HEK293 (cell line): ENCODE results near the gene MAIP1.

Experiments used
- CTCF ChIA-PET: fragments of 350-600 bp; formaldehyde crosslinking; extraction: SDS; loops from one replicate; lab custom pipeline; 2021; ENCODE audit warnings: antibody characterized with exemption; lab: Yijun Ruan, JAX
- POLR2A ChIA-PET: fragments of 300-600 bp; formaldehyde crosslinking; extraction: SDS; loops from one replicate; lab custom pipeline; 2020; ENCODE audit warnings: antibody characterized with exemption, inconsistent platforms; lab: Yijun Ruan, JAX
- H3K27ac ChIP-seq: fragments of 200-500 bp; sonication (Bioruptor generic); 2 replicates; pipeline ENCODE4 v1.5.1; 2014; ENCODE audit warnings: low read depth, low read length, control low read depth, inconsistent platforms; ENCODE audit errors: extremely low read depth
- H3K36me3 ChIP-seq, 2 experiments: fragments of 200-500 bp in 1 of 2; sonication (Bioruptor generic) in 1 of 2; 1 replicate in 1 of 2; 2 replicates in 1 of 2; pipeline ENCODE4 v1.5.1; 2014 to 2017; ENCODE audit warnings: inconsistent platforms in 2 of 2, low read length in 2 of 2; ENCODE audit not compliant: control insufficient read depth in 2 of 2, insufficient read depth in 1 of 2
- H3K4me1 ChIP-seq: fragments of 200-500 bp; sonication (Bioruptor generic); 2 replicates; pipeline ENCODE4 v1.5.1; 2014; ENCODE audit warnings: mild to moderate bottlenecking, low read length, inconsistent platforms; ENCODE audit not compliant: control insufficient read depth, insufficient read depth
- H3K4me3 ChIP-seq: 2 replicates; pipeline ENCODE4 v1.5.1; 2011; ENCODE audit warnings: low read depth, mild to moderate bottlenecking, control low read depth, low read length, moderate library complexity
- H3K9me3 ChIP-seq: fragments of 200-500 bp; sonication (Bioruptor generic); 2 replicates; pipeline ENCODE4 v1.5.1; 2014; ENCODE audit warnings: low read depth, low read length, inconsistent platforms; ENCODE audit not compliant: control insufficient read depth, insufficient read depth
- ELK4 ChIP-seq: IDR thresholded peaks from 2 replicates; pipeline ENCODE4 v1.6.1; 2011; ENCODE audit warnings: mild to moderate bottlenecking, low read depth, low read length, borderline replicate concordance
- HOXD13 ChIP-seq: sonication (generic); formaldehyde crosslinking; IDR thresholded peaks from 2 replicates; pipeline ENCODE4 v1.8.0; 2022; ENCODE audit warnings: missing genetic modification reagents, borderline replicate concordance
- KLF16 ChIP-seq: fragments of 450-650 bp; formaldehyde crosslinking; IDR thresholded peaks from 2 replicates; pipeline ENCODE4 v1.5.1; 2017; ENCODE audit warnings: missing biosample characterization, missing genetic modification characterization
- OSR2 ChIP-seq: fragments of 450-650 bp; formaldehyde crosslinking; IDR thresholded peaks from 2 replicates; pipeline ENCODE4 v1.5.1; 2016; ENCODE audit warnings: missing biosample characterization, missing genetic modification characterization
- RBAK ChIP-seq: fragments of 450-650 bp; formaldehyde crosslinking; IDR thresholded peaks from 2 replicates; pipeline ENCODE4 v1.5.1; 2016; ENCODE audit warnings: missing biosample characterization, missing genetic modification characterization
- SCRT1 ChIP-seq: fragments of 450-650 bp; formaldehyde crosslinking; IDR thresholded peaks from 2 replicates; pipeline ENCODE4 v1.5.1; 2016; ENCODE audit warnings: missing biosample characterization, missing genetic modification characterization, borderline replicate concordance
- SCRT2 ChIP-seq: fragments of 450-650 bp; formaldehyde crosslinking; IDR thresholded peaks from 2 replicates; pipeline ENCODE4 v1.5.1; 2016; ENCODE audit warnings: missing biosample characterization, missing genetic modification characterization
- SETDB1 ChIP-seq: IDR thresholded peaks from one replicate; pipeline ENCODE4 v1.6.1; 2017; ENCODE audit warnings: mild to moderate bottlenecking, low read length, moderate library complexity, mixed read lengths; ENCODE audit not compliant: insufficient read length
- TRIM28 ChIP-seq: IDR thresholded peaks from 2 replicates; pipeline ENCODE4 v1.6.1; 2011; ENCODE audit warnings: low read length, control low read depth, borderline replicate concordance
- WT1 ChIP-seq: fragments of 450-650 bp; formaldehyde crosslinking; IDR thresholded peaks from 2 replicates; pipeline ENCODE4 v1.5.1; 2016; ENCODE audit warnings: missing biosample characterization, missing genetic modification characterization
- ZBTB21 ChIP-seq: fragments of 450-650 bp; formaldehyde crosslinking; IDR thresholded peaks from 2 replicates; pipeline ENCODE4 v1.5.1; 2017; ENCODE audit warnings: missing biosample characterization, missing genetic modification characterization
- ZNF169 ChIP-seq: fragments of 450-650 bp; formaldehyde crosslinking; IDR thresholded peaks from 2 replicates; pipeline ENCODE4 v1.5.1; 2016; ENCODE audit warnings: missing biosample characterization, missing genetic modification characterization
- ZNF2 ChIP-seq: fragments of 450-650 bp; formaldehyde crosslinking; IDR thresholded peaks from 2 replicates; pipeline ENCODE4 v1.5.1; 2016; ENCODE audit warnings: missing biosample characterization, missing genetic modification characterization
- ZNF26 ChIP-seq: fragments of 450-650 bp; formaldehyde crosslinking; IDR thresholded peaks from 2 replicates; pipeline ENCODE4 v1.5.1; 2016; ENCODE audit warnings: missing biosample characterization, missing genetic modification characterization
- ZNF335 ChIP-seq: fragments of 450-650 bp; formaldehyde crosslinking; conservative IDR thresholded peaks from 2 replicates; pipeline ENCODE4 v1.5.1; 2016; ENCODE audit warnings: missing biosample characterization, missing genetic modification characterization
- ZNF37A ChIP-seq: fragments of 450-650 bp; IDR thresholded peaks from 2 replicates; pipeline ENCODE4 v1.5.1; 2018; ENCODE audit warnings: missing biosample characterization, missing genetic modification characterization
- ZNF585B ChIP-seq: fragments of 450-650 bp; formaldehyde crosslinking; IDR thresholded peaks from 2 replicates; pipeline ENCODE4 v1.5.1; 2016; ENCODE audit warnings: missing biosample characterization, missing genetic modification characterization
- ZNF600 ChIP-seq: fragments of 450-650 bp; formaldehyde crosslinking; IDR thresholded peaks from 2 replicates; pipeline ENCODE4 v1.5.1; 2016; ENCODE audit warnings: missing biosample characterization, missing genetic modification characterization
- ZNF654 ChIP-seq: fragments of 450-650 bp; formaldehyde crosslinking; IDR thresholded peaks from 2 replicates; pipeline ENCODE4 v1.5.1; 2016; ENCODE audit warnings: low read depth, missing biosample characterization, missing genetic modification characterization
- ZSCAN16 ChIP-seq: fragments of 450-650 bp; formaldehyde crosslinking; IDR thresholded peaks from 2 replicates; pipeline ENCODE4 v1.5.1; 2016; ENCODE audit warnings: missing biosample characterization, missing genetic modification characterization
- ZXDB ChIP-seq: fragments of 450-650 bp; formaldehyde crosslinking; IDR thresholded peaks from 2 replicates; pipeline ENCODE4 v1.5.1; 2016; ENCODE audit warnings: missing biosample characterization, missing genetic modification characterization
- TF ChIP-seq, protein P1 (sequence below): fragments of 450-650 bp; formaldehyde crosslinking; IDR thresholded peaks from 2 replicates; pipeline ENCODE4 v1.5.1; 2016; ENCODE audit warnings: missing biosample characterization, missing genetic modification characterization, low read depth
- TF ChIP-seq, protein P2 (sequence below): fragments of 450-650 bp; formaldehyde crosslinking; conservative IDR thresholded peaks from 2 replicates; pipeline ENCODE4 v1.5.1; 2016; ENCODE audit warnings: low read depth, missing biosample characterization, missing genetic modification characterization
- TF ChIP-seq, protein P3 (sequence below): fragments of 450-650 bp; formaldehyde crosslinking; IDR thresholded peaks from 2 replicates; pipeline ENCODE4 v1.5.1; 2016; ENCODE audit warnings: missing biosample characterization, missing genetic modification characterization

MAIP1 gene

GRCh38 chr2:199984755-199985154 lies 29.4 kb downstream of the MAIP1 start:
- H3K36me3 ChIP-seq: no peaks in the 10 kb centered on the region
- no peaks in the 10 kb centered on the region for H3K9me3 ChIP-seq
- ChIA-PET POLR2A (no interaction called here), CTCF (interaction anchor here (0.8 to 2.5 kb wide), 12 partner anchors 11 to 509 kb away, joined by 3 to 36 read pairs (median 5); partner anchors contain the start of gene SPATS2L)
- TF ChIP-seq ZBTB21 (tag by site-specific recombination): no peak
- TF ChIP-seq ZNF26 (tag by site-specific recombination): no peak
- no peak for TF ChIP-seq KLF16 (tag by site-specific recombination)
- no peak for TF ChIP-seq ZNF37A (tag by site-specific recombination)
- TF ChIP-seq ZSCAN16 (tag by site-specific recombination): no peak
- TF ChIP-seq ZNF600: no peak
- no peak for TF ChIP-seq ELK4
- TF ChIP-seq ZNF585B: no peak
- TF ChIP-seq, protein P1, sequence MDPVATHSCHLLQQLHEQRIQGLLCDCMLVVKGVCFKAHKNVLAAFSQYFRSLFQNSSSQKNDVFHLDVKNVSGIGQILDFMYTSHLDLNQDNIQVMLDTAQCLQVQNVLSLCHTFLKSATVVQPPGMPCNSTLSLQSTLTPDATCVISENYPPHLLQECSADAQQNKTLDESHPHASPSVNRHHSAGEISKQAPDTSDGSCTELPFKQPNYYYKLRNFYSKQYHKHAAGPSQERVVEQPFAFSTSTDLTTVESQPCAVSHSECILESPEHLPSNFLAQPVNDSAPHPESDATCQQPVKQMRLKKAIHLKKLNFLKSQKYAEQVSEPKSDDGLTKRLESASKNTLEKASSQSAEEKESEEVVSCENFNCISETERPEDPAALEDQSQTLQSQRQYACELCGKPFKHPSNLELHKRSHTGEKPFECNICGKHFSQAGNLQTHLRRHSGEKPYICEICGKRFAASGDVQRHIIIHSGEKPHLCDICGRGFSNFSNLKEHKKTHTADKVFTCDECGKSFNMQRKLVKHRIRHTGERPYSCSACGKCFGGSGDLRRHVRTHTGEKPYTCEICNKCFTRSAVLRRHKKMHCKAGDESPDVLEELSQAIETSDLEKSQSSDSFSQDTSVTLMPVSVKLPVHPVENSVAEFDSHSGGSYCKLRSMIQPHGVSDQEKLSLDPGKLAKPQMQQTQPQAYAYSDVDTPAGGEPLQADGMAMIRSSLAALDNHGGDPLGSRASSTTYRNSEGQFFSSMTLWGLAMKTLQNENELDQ: no peak
- TF ChIP-seq OSR2 (tag by site-specific recombination): no peak
- no peak for TF ChIP-seq ZNF335
- TF ChIP-seq RBAK: no peak
- no peak for TF ChIP-seq WT1 (tag by site-specific recombination)
- H3K27ac ChIP-seq: no peak overlapping the region
- peaks cover 5% of the 10 kb centered on the region for H3K4me1 ChIP-seq
- no peak overlapping the region for H3K4me3 ChIP-seq

- peaks cover 5% of the 10 kb centered on the region for H3K4me1 ChIP-seq
- no peak overlapping the region for H3K4me3 ChIP-seq
- POLR2A ChIA-PET: no interaction called here
- no peaks in the 10 kb centered on the region for H3K9me3 ChIP-seq
- TF ChIP-seq TRIM28: 0 out of 2 replicates have a peak, but pooled peaks have one; percentile 50
- no peak for TF ChIP-seq ZSCAN16 (tag by site-specific recombination)
- TF ChIP-seq, protein P2, sequence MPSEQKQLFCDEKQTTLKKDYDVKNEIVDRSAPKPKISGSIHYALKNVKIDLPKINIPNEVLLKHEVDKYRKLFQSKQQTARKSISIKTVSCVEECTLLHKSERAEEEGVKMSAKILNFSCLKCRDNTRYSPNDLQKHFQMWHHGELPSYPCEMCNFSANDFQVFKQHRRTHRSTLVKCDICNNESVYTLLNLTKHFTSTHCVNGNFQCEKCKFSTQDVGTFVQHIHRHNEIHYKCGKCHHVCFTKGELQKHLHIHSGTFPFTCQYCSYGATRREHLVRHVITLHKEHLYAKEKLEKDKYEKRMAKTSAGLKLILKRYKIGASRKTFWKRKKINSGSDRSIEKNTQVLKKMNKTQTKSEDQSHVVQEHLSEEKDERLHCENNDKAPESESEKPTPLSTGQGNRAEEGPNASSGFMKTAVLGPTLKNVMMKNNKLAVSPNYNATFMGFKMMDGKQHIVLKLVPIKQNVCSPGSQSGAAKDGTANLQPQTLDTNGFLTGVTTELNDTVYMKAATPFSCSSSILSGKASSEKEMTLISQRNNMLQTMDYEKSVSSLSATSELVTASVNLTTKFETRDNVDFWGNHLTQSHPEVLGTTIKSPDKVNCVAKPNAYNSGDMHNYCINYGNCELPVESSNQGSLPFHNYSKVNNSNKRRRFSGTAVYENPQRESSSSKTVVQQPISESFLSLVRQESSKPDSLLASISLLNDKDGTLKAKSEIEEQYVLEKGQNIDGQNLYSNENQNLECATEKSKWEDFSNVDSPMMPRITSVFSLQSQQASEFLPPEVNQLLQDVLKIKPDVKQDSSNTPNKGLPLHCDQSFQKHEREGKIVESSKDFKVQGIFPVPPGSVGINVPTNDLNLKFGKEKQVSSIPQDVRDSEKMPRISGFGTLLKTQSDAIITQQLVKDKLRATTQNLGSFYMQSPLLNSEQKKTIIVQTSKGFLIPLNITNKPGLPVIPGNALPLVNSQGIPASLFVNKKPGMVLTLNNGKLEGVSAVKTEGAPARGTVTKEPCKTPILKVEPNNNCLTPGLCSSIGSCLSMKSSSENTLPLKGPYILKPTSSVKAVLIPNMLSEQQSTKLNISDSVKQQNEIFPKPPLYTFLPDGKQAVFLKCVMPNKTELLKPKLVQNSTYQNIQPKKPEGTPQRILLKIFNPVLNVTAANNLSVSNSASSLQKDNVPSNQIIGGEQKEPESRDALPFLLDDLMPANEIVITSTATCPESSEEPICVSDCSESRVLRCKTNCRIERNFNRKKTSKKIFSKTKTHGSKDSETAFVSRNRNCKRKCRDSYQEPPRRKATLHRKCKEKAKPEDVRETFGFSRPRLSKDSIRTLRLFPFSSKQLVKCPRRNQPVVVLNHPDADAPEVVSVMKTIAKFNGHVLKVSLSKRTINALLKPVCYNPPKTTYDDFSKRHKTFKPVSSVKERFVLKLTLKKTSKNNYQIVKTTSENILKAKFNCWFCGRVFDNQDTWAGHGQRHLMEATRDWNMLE (tag by site-specific recombination): peak; percentile 72; the same call in 1 of the 2 replicates
- TF ChIP-seq ZNF654 (tag by site-specific recombination): peak; percentile 31
- TF ChIP-seq ZNF335: 0 out of 2 replicates have a peak, but pooled peaks have one; percentile 13
- TF ChIP-seq, protein P3, sequence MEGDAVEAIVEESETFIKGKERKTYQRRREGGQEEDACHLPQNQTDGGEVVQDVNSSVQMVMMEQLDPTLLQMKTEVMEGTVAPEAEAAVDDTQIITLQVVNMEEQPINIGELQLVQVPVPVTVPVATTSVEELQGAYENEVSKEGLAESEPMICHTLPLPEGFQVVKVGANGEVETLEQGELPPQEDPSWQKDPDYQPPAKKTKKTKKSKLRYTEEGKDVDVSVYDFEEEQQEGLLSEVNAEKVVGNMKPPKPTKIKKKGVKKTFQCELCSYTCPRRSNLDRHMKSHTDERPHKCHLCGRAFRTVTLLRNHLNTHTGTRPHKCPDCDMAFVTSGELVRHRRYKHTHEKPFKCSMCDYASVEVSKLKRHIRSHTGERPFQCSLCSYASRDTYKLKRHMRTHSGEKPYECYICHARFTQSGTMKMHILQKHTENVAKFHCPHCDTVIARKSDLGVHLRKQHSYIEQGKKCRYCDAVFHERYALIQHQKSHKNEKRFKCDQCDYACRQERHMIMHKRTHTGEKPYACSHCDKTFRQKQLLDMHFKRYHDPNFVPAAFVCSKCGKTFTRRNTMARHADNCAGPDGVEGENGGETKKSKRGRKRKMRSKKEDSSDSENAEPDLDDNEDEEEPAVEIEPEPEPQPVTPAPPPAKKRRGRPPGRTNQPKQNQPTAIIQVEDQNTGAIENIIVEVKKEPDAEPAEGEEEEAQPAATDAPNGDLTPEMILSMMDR (tag by site-specific recombination): peak; percentile 50
- peak; percentile 24; the same call in 1 of the 2 replicates for TF ChIP-seq ZNF2
- TF ChIP-seq SCRT2 (tag by site-specific recombination): peak; percentile 93
- peak; percentile 31; the same call in 1 of the 2 replicates for TF ChIP-seq ZXDB (tag by site-specific recombination)
- no peak for TF ChIP-seq ZNF169 (tag by site-specific recombination)
- TF ChIP-seq SCRT1 (tag by site-specific recombination): peak; percentile 65; the same call in 1 of the 2 replicates
- TF ChIP-seq SETDB1: peak; percentile 47
- TF ChIP-seq HOXD13 (CRISPR knock-in tag): no peak
- TF ChIP-seq, all 188 proteins: peak for 10
- CTCF ChIA-PET: interaction anchor here (0.6 to 2.5 kb wide), 34 partner anchors 10 to 1136 kb away, joined by 3 to 36 read pairs (median 4); partner anchors contain the start of gene SPATS2L
- Histone ChIP-seq H3K27ac (no peak overlapping the region), H3K36me3 (no peaks in the 10 kb centered on the region)
Measured at GRCh38 chr2:199985625-199986207, 30.3 kb downstream of the MAIP1 start.
